ENCODE data around the gene MEMO1. TPM values are rescaled to one million over a fixed set of nuclear protein-coding genes. Genes with fewer than 3 reads are reported as not detected.

Gene MEMO1
- total and polyA plus RNA-seq, 2 donors (not counting 1 experiment from before 2014, with no cell fraction given): 44.8 to 65.8 TPM

DNA sequence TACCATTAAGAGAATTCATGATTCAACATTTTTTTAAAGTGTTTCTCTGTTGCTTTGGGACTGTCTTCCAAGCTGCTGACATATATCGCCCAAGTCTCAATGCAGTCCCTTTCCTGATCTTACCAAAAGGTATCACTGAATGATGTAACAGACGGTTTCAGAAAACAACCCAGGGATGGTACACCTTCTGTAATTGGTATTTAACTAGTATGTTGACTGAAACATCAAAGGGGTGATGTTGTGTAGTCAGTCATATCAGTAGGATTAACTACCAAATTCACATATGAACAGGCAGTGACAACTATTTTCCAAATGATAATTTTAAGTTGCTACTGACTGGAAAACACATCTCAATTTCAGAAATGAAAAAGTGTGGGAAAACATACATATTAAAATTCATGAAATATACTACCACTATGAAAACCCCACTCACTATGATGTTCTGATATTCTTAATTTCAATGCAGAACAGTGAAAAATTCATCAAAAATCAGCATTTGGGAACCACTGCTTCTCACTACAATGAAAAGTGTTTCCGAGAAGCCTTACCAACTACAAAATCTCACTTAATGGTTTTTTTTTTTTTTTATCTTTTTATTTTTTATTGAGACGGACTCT lies 59.8 kb downstream of the MEMO1 start:
- 100% methylated on average over 1 of the region's 4 CpGs for WGBS (ENCODE audit: insufficient coverage)
- ATAC-seq (ENCODE audit: low read depth) (no peak), DNase-seq (no peak)
- Histone ChIP-seq H3K27me3 (replicated peaks in 1 of 4; ENCODE audit: control extremely low read depth in 1 of 4, control insufficient read depth in 3 of 4, insufficient read depth in 4 of 4, low read length in 3 of 4) (no peaks in the 10 kb centered on the region), H3K4me3 (ENCODE audit: control extremely low read depth in 1 of 5, extremely low read depth in 1 of 5, insufficient read depth in 1 of 5, low read depth in 2 of 5, low read length in 4 of 5) (no peak overlapping the region), H4K20me1 (ENCODE audit: control insufficient read depth, insufficient read depth, low read length, poor library complexity, severe bottlenecking) (peaks cover 26% of the 10 kb centered on the region), H2AFZ (ENCODE audit: insufficient read depth, low read depth, low read length, poor library complexity, severe bottlenecking) (no peak overlapping the region), H3K4me1 (ENCODE audit: control insufficient read depth in 2 of 2, insufficient read depth in 2 of 2, low read length in 2 of 2) (peaks cover 0 to 3% of the 10 kb centered on the region in 2 donors), H3K27ac (ENCODE audit: low read length in 2 of 2) (no peak overlapping the region), H3K79me2 (ENCODE audit: control insufficient read depth, insufficient read depth, low read length) (peaks cover 94% of the 10 kb centered on the region), H3K36me3 (replicated peaks in 1 of 2; ENCODE audit: control extremely low read depth in 1 of 2, control insufficient read depth in 1 of 2, extremely low read depth in 1 of 2, insufficient read depth in 2 of 2, low read length in 1 of 2) (peaks cover 0 to 3% of the 10 kb centered on the region in 2 experiments), H3K4me2 (replicated peaks; ENCODE audit: low read depth, low read length, poor library complexity, severe bottlenecking) (no peak overlapping the region), H3K9ac (ENCODE audit: low read length) (no peak overlapping the region), H3K9me3 (ENCODE audit: control extremely low read depth in 1 of 3, control insufficient read depth in 2 of 3, insufficient read depth in 1 of 3, low read length in 2 of 3) (no peaks in the 10 kb centered on the region)
- Mint-ChIP-seq H3K27me3 (no peaks in the 10 kb centered on the region), H3K27ac (peak overlapping the region; percentile 5), H3K4me3 (no peak overlapping the region), H3K9me3 (ENCODE audit: insufficient read depth) (no peaks in the 10 kb centered on the region), H3K4me1 (peaks cover 24% of the 10 kb centered on the region)
- TF ChIP-seq CTCF (IDR thresholded peaks at IDR 0.05) (no peak), EZH2 (IDR thresholded peaks at IDR 0.05; ENCODE audit: borderline replicate concordance, insufficient read depth, low read depth, low read length, poor library complexity, severe bottlenecking) (no peak)
- POLR2A ChIA-PET: no interaction called here
- intact Hi-C loops (cut with micrococcal nuclease): no loop called here
- CTCF ChIA-PET: no interaction called here

GRCh38 chr2:31947871-31948270 lies 62.9 kb downstream of the MEMO1 start:
- no peak overlapping the region for H2AFZ ChIP-seq (ENCODE audit: insufficient read depth, low read depth, low read length, poor library complexity, severe bottlenecking)
- H3K27me3 Mint-ChIP-seq: no peaks in the 10 kb centered on the region
- H3K36me3 ChIP-seq (replicated peaks in 1 of 2; ENCODE audit: control extremely low read depth in 1 of 2, control insufficient read depth in 1 of 2, extremely low read depth in 1 of 2, insufficient read depth in 2 of 2, low read length in 1 of 2): peaks cover under 1 to 3% of the 10 kb centered on the region in 2 experiments
- H3K4me3 Mint-ChIP-seq: no peak overlapping the region
- no peak overlapping the region for H3K27ac Mint-ChIP-seq
- CTCF ChIA-PET: no interaction called here
- no peak for ATAC-seq (ENCODE audit: low read depth)
- H3K9me3 ChIP-seq (ENCODE audit: control extremely low read depth in 1 of 3, control insufficient read depth in 2 of 3, insufficient read depth in 1 of 3, low read length in 2 of 3): no peaks in the 10 kb centered on the region
- H3K4me1 ChIP-seq (ENCODE audit: control insufficient read depth in 2 of 2, insufficient read depth in 2 of 2, low read length in 2 of 2): peaks cover 4% of the 10 kb centered on the region in 2 donors
- H3K4me2 ChIP-seq (replicated peaks; ENCODE audit: low read depth, low read length, poor library complexity, severe bottlenecking): no peak overlapping the region
- no CpG with 5 or more reads among the region's 2 CpGs for WGBS (ENCODE audit: insufficient coverage)
- no peaks in the 10 kb centered on the region for H3K9me3 Mint-ChIP-seq (ENCODE audit: insufficient read depth)
- no peak overlapping the region for H3K4me3 ChIP-seq (ENCODE audit: control extremely low read depth in 1 of 5, extremely low read depth in 1 of 5, insufficient read depth in 1 of 5, low read depth in 2 of 5, low read length in 4 of 5)
- peaks cover 31% of the 10 kb centered on the region for H4K20me1 ChIP-seq (ENCODE audit: control insufficient read depth, insufficient read depth, low read length, poor library complexity, severe bottlenecking)
- no peaks in the 10 kb centered on the region for H3K27me3 ChIP-seq (replicated peaks in 1 of 4; ENCODE audit: control extremely low read depth in 1 of 4, control insufficient read depth in 3 of 4, insufficient read depth in 4 of 4, low read length in 3 of 4)
- no peak overlapping the region for H3K27ac ChIP-seq (ENCODE audit: low read length in 2 of 2)
- no peak for DNase-seq
- no peak overlapping the region for H3K9ac ChIP-seq (ENCODE audit: low read length)
- POLR2A ChIA-PET: no interaction called here
- peaks cover 84% of the 10 kb centered on the region for H3K79me2 ChIP-seq (ENCODE audit: control insufficient read depth, insufficient read depth, low read length)
- TF ChIP-seq CTCF (IDR thresholded peaks at IDR 0.05) (no peak), EZH2 (IDR thresholded peaks at IDR 0.05; ENCODE audit: borderline replicate concordance, insufficient read depth, low read depth, low read length, poor library complexity, severe bottlenecking) (no peak)
- H3K4me1 Mint-ChIP-seq: peaks cover 44% of the 10 kb centered on the region
- intact Hi-C loops (cut with micrococcal nuclease): loop anchor here (10.0 kb wide), 1 partner anchor 57 kb away; no protein-coding TSS in a partner anchor
